Breast epithelium (tissue), 3 donors: ENCODE measurements around the gene RASA3.

ENCODE experiments used
- POLR2A ChIP-seq: fragments of 450-650 bp; IDR thresholded peaks from one replicate; pipeline ENCODE4 v1.6.1; 2016; ENCODE audit warnings: antibody characterized with exemption, mild to moderate bottlenecking, moderate library complexity
- TF ChIP-seq, protein P1 (sequence below), 3 donors: fragments of 450-650 bp; IDR thresholded peaks; one replicate each; pipeline ENCODE4 v1.5.1; 2016 to 2017; ENCODE audit warnings: antibody characterized with exemption in 3 of 3, mild to moderate bottlenecking in 3 of 3, moderate library complexity in 3 of 3

DNA sequence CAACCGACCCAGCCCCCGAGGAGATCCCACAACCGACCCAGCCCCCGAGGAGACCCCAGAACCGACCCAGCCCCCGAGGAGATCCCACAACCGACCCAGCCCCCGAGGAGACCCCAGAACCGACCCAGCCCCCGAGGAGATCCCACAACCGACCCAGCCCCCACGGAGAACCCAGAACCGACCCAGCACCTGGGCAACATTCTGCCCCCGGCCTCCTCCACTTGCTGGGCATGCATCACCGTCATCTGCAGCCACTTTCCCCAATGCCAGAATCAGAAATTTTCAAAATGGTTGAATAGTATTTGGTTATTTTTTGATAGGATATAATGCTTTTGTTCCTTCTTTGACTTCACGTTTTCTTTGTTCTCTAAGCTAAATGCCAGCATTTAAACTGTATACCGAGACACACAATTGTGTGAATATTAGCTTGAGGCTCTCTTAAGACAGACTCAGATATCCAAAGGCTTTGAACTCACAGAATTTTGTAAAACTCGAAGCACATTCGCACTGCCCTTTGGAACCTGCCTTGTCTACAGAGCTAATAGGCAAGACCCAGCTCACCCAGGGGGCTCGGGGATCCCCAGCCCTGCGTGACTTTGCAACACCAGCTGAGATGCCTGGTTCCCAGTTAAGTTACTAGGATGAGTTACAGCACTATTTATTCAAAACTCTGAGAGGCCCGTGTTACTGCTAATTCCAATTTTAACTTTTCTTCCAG lies 15.5 kb upstream of the RASA3 start:
- TF ChIP-seq, protein P1, sequence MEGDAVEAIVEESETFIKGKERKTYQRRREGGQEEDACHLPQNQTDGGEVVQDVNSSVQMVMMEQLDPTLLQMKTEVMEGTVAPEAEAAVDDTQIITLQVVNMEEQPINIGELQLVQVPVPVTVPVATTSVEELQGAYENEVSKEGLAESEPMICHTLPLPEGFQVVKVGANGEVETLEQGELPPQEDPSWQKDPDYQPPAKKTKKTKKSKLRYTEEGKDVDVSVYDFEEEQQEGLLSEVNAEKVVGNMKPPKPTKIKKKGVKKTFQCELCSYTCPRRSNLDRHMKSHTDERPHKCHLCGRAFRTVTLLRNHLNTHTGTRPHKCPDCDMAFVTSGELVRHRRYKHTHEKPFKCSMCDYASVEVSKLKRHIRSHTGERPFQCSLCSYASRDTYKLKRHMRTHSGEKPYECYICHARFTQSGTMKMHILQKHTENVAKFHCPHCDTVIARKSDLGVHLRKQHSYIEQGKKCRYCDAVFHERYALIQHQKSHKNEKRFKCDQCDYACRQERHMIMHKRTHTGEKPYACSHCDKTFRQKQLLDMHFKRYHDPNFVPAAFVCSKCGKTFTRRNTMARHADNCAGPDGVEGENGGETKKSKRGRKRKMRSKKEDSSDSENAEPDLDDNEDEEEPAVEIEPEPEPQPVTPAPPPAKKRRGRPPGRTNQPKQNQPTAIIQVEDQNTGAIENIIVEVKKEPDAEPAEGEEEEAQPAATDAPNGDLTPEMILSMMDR (IDR thresholded peaks at IDR 0.05), result no peak
- TF ChIP-seq POLR2A, result no peak
